Mucosa of descending colon (tissue), 3 donors: ENCODE data around the gene FCN2. TPM values are rescaled to one million over a fixed set of nuclear protein-coding genes. Genes with fewer than 3 reads are reported as not detected.

Experiments
- ATAC-seq: fragments of 200-7000 bp; cut with Tn5 transposase; one replicate; pipeline ENCODE4 v1.9.1; 2020; ENCODE audit warnings: mild to moderate bottlenecking, moderate library complexity
- DNase-seq, 3 donors: peaks; one replicate each; pipeline ENCODE4 v3.0.0-alpha.2; 2020
- H3K36me3 ChIP-seq: fragments of 200-600 bp; one replicate; pipeline ENCODE4 v1.8.0; 2021; ENCODE audit warnings: low read depth, mild to moderate bottlenecking
- H3K4me1 ChIP-seq: fragments of 200-600 bp; one replicate; pipeline ENCODE4 v1.8.0; 2021; ENCODE audit warnings: low read depth, mild to moderate bottlenecking
- H3K4me3 ChIP-seq: fragments of 200-600 bp; one replicate; pipeline ENCODE4 v1.8.0; 2021; ENCODE audit warnings: mild to moderate bottlenecking
- H3K9me3 ChIP-seq: fragments of 200-600 bp; one replicate; pipeline ENCODE4 v1.8.0; 2021; ENCODE audit warnings: mild to moderate bottlenecking
- intact Hi-C, 2 donors: fragments of 100-400 bp; cut with DNase I in 1 of 2; cut with micrococcal nuclease in 1 of 2; formaldehyde crosslinking; loops; one replicate each; pipeline versions ENCODE4 v1.11.0 to v1.11.1; 2022; cut with DNase I, micrococcal nuclease
- total RNA-seq, 3 donors: library from RNA; stranded (reverse); fragmentation: NEBNext Ultra II Directional in 2 of 3; extraction: Animal tissue kit (Norgen Biotek cat#: 25700) in 2 of 3; gene quantifications; one replicate each; pipeline versions ENCODE4 v1.2.1 to v1.2.4, GENCODE V29; 2021 to 2023
- TF ChIP-seq, protein P1 (sequence below): fragments of 200-600 bp; IDR thresholded peaks from one replicate; pipeline ENCODE4 v1.8.0; 2022; ENCODE audit warnings: antibody characterized with exemption, mild to moderate bottlenecking
- donor health status: DM: no; HTN: no; CAD: no; lungs with moderate emphysema.
- donor health status: DM: no; HTN: no; CAD: no.
- donor health status: DM: no; HTN: yes; CAD: no.

FCN2 gene
- total RNA-seq, 3 donors from 2014 or later, result not detected

DNA sequence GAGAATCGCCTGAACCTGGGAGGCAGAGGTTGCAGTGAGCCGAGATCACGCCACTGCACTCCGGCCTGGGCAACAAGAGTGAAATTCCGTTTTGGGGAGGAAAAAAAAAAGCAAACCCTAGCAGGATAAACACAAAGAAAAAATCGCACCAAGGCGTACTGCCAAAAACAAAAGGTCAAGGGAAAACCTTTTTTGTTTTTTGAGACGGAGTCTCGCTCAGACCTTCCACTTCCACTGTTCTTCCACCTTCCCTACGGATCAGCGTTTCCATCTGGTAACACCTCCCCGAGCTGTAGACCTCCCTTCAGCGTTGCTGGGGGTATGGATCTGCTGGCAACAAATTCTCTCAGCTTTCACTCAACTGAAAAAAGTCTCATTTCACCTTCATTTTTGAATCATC is 20.1 kb upstream of the FCN2 start:
- intact Hi-C loops, result no loop called here
- DNase-seq (no peak), ATAC-seq (no peak)
- TF ChIP-seq, protein P1, sequence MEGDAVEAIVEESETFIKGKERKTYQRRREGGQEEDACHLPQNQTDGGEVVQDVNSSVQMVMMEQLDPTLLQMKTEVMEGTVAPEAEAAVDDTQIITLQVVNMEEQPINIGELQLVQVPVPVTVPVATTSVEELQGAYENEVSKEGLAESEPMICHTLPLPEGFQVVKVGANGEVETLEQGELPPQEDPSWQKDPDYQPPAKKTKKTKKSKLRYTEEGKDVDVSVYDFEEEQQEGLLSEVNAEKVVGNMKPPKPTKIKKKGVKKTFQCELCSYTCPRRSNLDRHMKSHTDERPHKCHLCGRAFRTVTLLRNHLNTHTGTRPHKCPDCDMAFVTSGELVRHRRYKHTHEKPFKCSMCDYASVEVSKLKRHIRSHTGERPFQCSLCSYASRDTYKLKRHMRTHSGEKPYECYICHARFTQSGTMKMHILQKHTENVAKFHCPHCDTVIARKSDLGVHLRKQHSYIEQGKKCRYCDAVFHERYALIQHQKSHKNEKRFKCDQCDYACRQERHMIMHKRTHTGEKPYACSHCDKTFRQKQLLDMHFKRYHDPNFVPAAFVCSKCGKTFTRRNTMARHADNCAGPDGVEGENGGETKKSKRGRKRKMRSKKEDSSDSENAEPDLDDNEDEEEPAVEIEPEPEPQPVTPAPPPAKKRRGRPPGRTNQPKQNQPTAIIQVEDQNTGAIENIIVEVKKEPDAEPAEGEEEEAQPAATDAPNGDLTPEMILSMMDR, result no peak
- Histone ChIP-seq H3K9me3 (no peaks in the 10 kb centered on the region), H3K4me1 (no peaks in the 10 kb centered on the region), H3K4me3 (no peak overlapping the region), H3K36me3 (no peaks in the 10 kb centered on the region)

DNA sequence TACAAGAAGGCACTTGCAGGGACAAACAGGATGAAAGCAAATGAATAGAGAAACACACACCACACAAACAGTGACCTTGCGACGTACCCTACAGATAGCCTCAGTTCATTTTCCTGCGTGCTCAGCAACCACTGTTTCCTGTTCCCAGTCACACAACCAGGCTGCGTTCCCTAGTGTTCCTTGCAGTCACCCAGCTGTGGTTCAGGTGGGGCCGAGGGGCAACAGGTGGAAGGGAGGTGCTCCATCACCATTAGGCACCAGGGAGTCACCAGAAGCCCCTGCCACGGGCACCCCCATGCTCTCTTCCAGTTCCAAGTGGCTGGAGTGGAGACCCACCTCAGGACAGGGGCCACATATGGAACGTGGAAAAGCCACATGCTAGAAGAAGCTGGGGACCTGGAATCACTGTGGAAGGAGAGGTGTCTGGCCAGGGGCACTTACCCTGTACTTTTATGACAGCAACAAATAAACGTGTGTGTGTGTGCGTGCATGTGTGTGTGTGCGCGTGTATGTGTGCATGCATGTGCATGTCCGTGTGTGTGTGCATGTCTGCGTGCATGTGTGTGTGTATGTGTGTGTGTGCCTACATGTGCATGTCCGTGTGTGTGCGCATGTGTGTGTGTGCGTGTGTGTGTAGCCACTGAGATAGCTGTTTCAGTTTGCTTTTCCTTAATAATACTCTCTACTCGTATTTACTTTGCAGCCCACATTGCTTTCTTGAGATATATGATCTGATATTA is 18.8 kb upstream of the FCN2 start:
- ATAC-seq, result no peak
- H3K36me3 ChIP-seq, result no peaks in the 10 kb centered on the region
- no peak overlapping the region for H3K4me3 ChIP-seq
- intact Hi-C loops, result no loop called here
- no peaks in the 10 kb centered on the region for H3K4me1 ChIP-seq
- TF ChIP-seq, protein P1, result no peak
- no peak for DNase-seq
- no peaks in the 10 kb centered on the region for H3K9me3 ChIP-seq

DNA sequence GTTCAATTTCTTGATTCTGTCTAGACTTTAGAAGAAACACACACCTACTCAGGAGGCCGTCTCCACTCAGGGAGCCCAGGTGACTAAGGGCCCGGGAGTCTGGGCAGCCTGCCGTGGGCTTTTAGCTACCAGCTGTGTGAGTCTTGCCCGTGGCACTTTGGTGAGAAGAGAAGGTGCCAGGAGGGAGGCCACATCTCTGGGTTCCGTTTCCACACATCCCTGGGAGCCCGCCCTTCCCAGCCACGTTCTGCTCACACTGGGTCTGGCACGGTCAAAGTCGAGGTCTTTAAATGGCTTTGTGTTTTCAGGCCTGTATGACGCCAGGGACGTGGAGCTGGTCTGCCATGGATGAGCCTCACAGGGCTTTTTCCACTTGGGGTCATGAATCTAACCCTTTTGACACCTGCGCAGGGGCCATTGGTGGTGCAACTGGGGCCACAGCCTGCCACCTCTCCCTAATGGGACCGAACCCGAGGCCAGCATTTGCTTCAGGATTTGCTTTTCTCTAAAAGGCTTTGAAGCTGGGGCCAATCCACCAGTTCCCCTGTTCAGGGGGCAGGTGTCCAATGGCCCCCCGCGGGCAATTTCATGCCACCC is 17.2 kb upstream of the FCN2 start:
- DNase-seq, result no peak
- H3K4me1 ChIP-seq, result no peaks in the 10 kb centered on the region
- no peaks in the 10 kb centered on the region for H3K36me3 ChIP-seq
- H3K4me3 ChIP-seq, result no peak overlapping the region
- intact Hi-C loops, result no loop called here
- TF ChIP-seq, protein P1, result no peak
- no peak for ATAC-seq
- H3K9me3 ChIP-seq, result no peaks in the 10 kb centered on the region

DNA sequence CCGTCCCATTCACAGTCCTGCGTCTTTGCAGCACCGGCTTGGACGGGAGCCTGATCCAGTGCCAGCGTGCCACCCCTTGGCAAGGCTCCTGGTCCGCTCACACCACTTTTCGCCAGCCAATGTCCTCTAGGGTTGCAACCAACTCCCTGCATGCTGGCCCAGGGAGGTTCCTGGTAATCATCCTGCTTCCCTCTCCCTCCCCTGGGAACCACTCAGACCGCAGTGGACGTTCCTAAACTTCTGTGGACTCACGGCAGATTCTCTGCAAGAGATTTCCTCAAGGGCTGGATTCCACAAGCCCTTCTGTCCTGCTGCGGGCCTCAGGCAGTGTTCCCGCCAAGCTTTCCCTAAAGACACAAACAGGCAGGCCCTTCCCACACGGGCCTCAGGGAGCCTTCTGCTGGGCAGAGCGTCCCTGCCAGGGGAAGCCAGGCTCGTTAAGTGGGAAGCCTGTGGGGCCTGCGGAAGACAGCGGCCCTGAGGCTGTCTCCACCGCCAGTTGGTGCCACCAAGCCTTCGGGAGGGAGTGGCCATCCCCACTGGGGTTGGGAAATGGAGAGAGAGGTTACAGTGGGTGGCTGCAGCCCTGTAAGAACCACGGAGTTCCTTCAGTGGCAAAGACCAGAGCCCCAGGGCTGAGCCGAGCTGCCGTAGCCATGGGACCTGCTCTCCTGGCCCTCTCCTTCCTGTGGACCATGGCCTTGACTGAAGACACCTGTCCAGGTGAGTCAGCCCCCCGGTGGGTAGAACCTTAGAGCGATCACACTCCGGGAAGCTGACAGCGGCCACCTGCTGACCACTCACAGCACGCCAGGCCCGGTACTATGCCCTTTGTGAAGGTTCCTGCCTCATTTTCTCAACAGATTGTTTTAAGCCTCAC is 16.4 kb upstream of the FCN2 start:
- TF ChIP-seq, protein P1, result no peak
- no peaks in the 10 kb centered on the region for H3K9me3 ChIP-seq
- H3K4me3 ChIP-seq, result no peak overlapping the region
- H3K36me3 ChIP-seq, result no peaks in the 10 kb centered on the region
- intact Hi-C loops, result no loop called here
- H3K4me1 ChIP-seq, result no peaks in the 10 kb centered on the region
- DNase-seq, result no peak
- no peak for ATAC-seq

DNA sequence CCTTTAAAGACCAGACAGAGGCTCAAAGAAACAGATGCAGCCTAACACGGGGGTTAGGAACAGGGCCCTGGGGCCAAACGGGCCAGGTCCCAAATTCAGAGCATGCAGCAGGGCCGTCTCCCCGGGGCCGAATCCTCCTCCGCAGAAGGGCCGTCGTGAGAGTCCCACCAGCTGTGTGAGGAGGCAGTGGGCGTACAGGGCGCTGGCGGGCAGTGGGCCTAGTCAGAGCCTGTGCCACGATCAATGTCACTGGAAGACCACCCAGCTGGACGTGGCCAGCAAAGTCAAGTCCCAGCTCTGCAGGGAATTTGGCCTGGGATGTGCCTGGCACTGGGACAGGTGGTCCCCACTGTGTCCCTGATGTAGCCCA is 15.8 kb upstream of the FCN2 start:
- DNase-seq, result no peak
- TF ChIP-seq, protein P1, result no peak
- Histone ChIP-seq H3K36me3 (no peaks in the 10 kb centered on the region), H3K9me3 (no peaks in the 10 kb centered on the region), H3K4me3 (no peak overlapping the region), H3K4me1 (no peaks in the 10 kb centered on the region)
- no peak for ATAC-seq
- intact Hi-C loops, result no loop called here
